HUES6 (cell line): ENCODE results near the gene LRBA.
"Not testable (repeated sequence)": the region's sequence is repeated elsewhere in the genome, so short reads cannot be mapped to it uniquely, and the experiment has no call there.

ENCODE experiments used
- H3K27ac ChIP-seq: 2 replicates; pipeline ENCODE4 v1.7.0; 2013; ENCODE audit warnings: low read depth, mild to moderate bottlenecking, low read length, inconsistent platforms
- H3K27me3 ChIP-seq: 2 replicates; pipeline ENCODE4 v1.6.1; 2013; ENCODE audit warnings: low read length; ENCODE audit not compliant: control insufficient read depth, insufficient read depth
- H3K36me3 ChIP-seq: 2 replicates; pipeline ENCODE4 v1.6.1; 2013; ENCODE audit warnings: low read length; ENCODE audit not compliant: control insufficient read depth, insufficient read depth
- H3K4me1 ChIP-seq: 2 replicates; pipeline ENCODE4 v1.6.1; 2013; ENCODE audit warnings: low read length; ENCODE audit not compliant: control insufficient read depth, insufficient read depth
- H3K4me3 ChIP-seq: 2 replicates; pipeline ENCODE4 v1.5.1; 2013; ENCODE audit warnings: low read depth, low read length
- H3K9ac ChIP-seq: one replicate; pipeline ENCODE4 v1.6.1; 2013; ENCODE audit warnings: mild to moderate bottlenecking, low read length
- H3K9me3 ChIP-seq: 2 replicates; pipeline ENCODE4 v1.6.1; 2013; ENCODE audit warnings: low read depth, low read length; ENCODE audit not compliant: control insufficient read depth, insufficient read depth

LRBA gene

GRCh38 chr4:151039733-151040132 lies 24.6 kb upstream of the LRBA start:
- no peak overlapping the region for H3K27ac ChIP-seq
- no peak overlapping the region for H3K9ac ChIP-seq
- no peaks in the 10 kb centered on the region for H3K9me3 ChIP-seq
- no peaks in the 10 kb centered on the region for H3K36me3 ChIP-seq
- H3K27me3 ChIP-seq: no peaks in the 10 kb centered on the region
- H3K4me1 ChIP-seq: no peaks in the 10 kb centered on the region
- H3K4me3 ChIP-seq: no peak overlapping the region

GRCh38 chr4:151038452-151039157 lies 23.5 kb upstream of the LRBA start:
- no peaks in the 10 kb centered on the region for H3K4me1 ChIP-seq
- H3K27ac ChIP-seq: no peak overlapping the region
- H3K27me3 ChIP-seq: no peaks in the 10 kb centered on the region
- H3K36me3 ChIP-seq: no peaks in the 10 kb centered on the region
- H3K4me3 ChIP-seq: no peak overlapping the region
- no peaks in the 10 kb centered on the region for H3K9me3 ChIP-seq
- H3K9ac ChIP-seq: no peak overlapping the region

- H3K27ac ChIP-seq: no peak overlapping the region
- no peaks in the 10 kb centered on the region for H3K27me3 ChIP-seq
- no peak overlapping the region for H3K4me3 ChIP-seq
- H3K36me3 ChIP-seq: no peaks in the 10 kb centered on the region
- H3K4me1 ChIP-seq: peaks cover 3% of the 10 kb centered on the region; the same call in 1 of the 2 replicates
- no peak overlapping the region for H3K9ac ChIP-seq
- no peaks in the 10 kb centered on the region for H3K9me3 ChIP-seq
These were observed 20.8 kb upstream of the LRBA start for GRCh38 chr4:151035911-151036310.

- H3K27ac ChIP-seq: no peak overlapping the region
- H3K4me3 ChIP-seq: no peak overlapping the region
- no peak overlapping the region for H3K9ac ChIP-seq
- no peaks in the 10 kb centered on the region for H3K27me3 ChIP-seq
- H3K36me3 ChIP-seq: no peaks in the 10 kb centered on the region
- H3K9me3 ChIP-seq: no peaks in the 10 kb centered on the region
- H3K4me1 ChIP-seq: peaks cover 3% of the 10 kb centered on the region; the same call in 1 of the 2 replicates
These were observed 20.2 kb upstream of the LRBA start for GRCh38 chr4:151035328-151035727.

GRCh38 chr4:151034829-151035228 lies 19.7 kb upstream of the LRBA start:
- Histone ChIP-seq H3K27ac (no peak overlapping the region), H3K36me3 (no peaks in the 10 kb centered on the region), H3K4me1 (peaks cover 3% of the 10 kb centered on the region; the same call in 1 of the 2 replicates), H3K9me3 (no peaks in the 10 kb centered on the region), H3K9ac (no peak overlapping the region), H3K27me3 (no peaks in the 10 kb centered on the region), H3K4me3 (no peak overlapping the region)

GRCh38 chr4:151031831-151032605 lies 16.9 kb upstream of the LRBA start:
- no peaks in the 10 kb centered on the region for H3K36me3 ChIP-seq
- peaks cover 3% of the 10 kb centered on the region; the same call in 1 of the 2 replicates for H3K4me1 ChIP-seq
- no peak overlapping the region for H3K9ac ChIP-seq
- H3K27me3 ChIP-seq: no peaks in the 10 kb centered on the region
- no peak overlapping the region for H3K4me3 ChIP-seq
- no peaks in the 10 kb centered on the region for H3K9me3 ChIP-seq
- no peak overlapping the region for H3K27ac ChIP-seq

- Histone ChIP-seq H3K9ac (no peak overlapping the region), H3K27ac (no peak overlapping the region), H3K4me3 (no peak overlapping the region), H3K27me3 (no peaks in the 10 kb centered on the region), H3K9me3 (no peaks in the 10 kb centered on the region), H3K36me3 (no peaks in the 10 kb centered on the region), H3K4me1 (peaks cover 3% of the 10 kb centered on the region; the same call in 1 of the 2 replicates)
These were observed 14.5 kb upstream of the LRBA start for GRCh38 chr4:151029537-151029936.

- H3K4me3 ChIP-seq, H3K4me1 ChIP-seq, H3K9me3 ChIP-seq, H3K36me3 ChIP-seq, H3K27me3 ChIP-seq, H3K27ac ChIP-seq, H3K9ac ChIP-seq: not testable (repeated sequence)
These were observed 13.9 kb upstream of the LRBA start for GRCh38 chr4:151029006-151029405.

- Histone ChIP-seq H3K9ac (no peak overlapping the region), H3K36me3 (no peaks in the 10 kb centered on the region), H3K9me3 (no peaks in the 10 kb centered on the region), H3K27ac (no peak overlapping the region), H3K27me3 (no peaks in the 10 kb centered on the region), H3K4me1 (no peaks in the 10 kb centered on the region), H3K4me3 (no peak overlapping the region)
These were observed 10.7 kb upstream of the LRBA start for GRCh38 chr4:151025759-151026158.

GRCh38 chr4:151022586-151022985 lies 7.5 kb upstream of the LRBA start:
- Histone ChIP-seq H3K9me3 (no peaks in the 10 kb centered on the region), H3K27me3 (no peaks in the 10 kb centered on the region), H3K27ac (no peak overlapping the region), H3K36me3 (no peaks in the 10 kb centered on the region), H3K4me1 (no peaks in the 10 kb centered on the region), H3K9ac (no peak overlapping the region), H3K4me3 (no peak overlapping the region)

GRCh38 chr4:151021637-151022334 lies 6.7 kb upstream of the LRBA start:
- H3K9ac ChIP-seq: no peak overlapping the region

More at GRCh38 chr4:151021637-151022334, 6.7 kb upstream of the LRBA start:
- Histone ChIP-seq H3K4me3 (no peak overlapping the region), H3K9me3 (no peaks in the 10 kb centered on the region), H3K36me3 (no peaks in the 10 kb centered on the region), H3K27me3 (no peaks in the 10 kb centered on the region), H3K4me1 (no peaks in the 10 kb centered on the region), H3K27ac (no peak overlapping the region)
